ENCODE measurements around the gene VPS11.
"Not testable (repeated sequence)": the region's sequence is repeated elsewhere in the genome, so short reads cannot be mapped to it uniquely, and the experiment has no call there.

Gene VPS11

GRCh38 chr11:119056421-119056999 lies 11.1 kb upstream of the VPS11 start:
- peak; percentile 5 for DNase-seq (ENCODE audit: low read depth)
- H3K4me3 ChIP-seq (ENCODE audit: low read length), result peak overlapping the region; percentile 88
- TF ChIP-seq, protein P1, sequence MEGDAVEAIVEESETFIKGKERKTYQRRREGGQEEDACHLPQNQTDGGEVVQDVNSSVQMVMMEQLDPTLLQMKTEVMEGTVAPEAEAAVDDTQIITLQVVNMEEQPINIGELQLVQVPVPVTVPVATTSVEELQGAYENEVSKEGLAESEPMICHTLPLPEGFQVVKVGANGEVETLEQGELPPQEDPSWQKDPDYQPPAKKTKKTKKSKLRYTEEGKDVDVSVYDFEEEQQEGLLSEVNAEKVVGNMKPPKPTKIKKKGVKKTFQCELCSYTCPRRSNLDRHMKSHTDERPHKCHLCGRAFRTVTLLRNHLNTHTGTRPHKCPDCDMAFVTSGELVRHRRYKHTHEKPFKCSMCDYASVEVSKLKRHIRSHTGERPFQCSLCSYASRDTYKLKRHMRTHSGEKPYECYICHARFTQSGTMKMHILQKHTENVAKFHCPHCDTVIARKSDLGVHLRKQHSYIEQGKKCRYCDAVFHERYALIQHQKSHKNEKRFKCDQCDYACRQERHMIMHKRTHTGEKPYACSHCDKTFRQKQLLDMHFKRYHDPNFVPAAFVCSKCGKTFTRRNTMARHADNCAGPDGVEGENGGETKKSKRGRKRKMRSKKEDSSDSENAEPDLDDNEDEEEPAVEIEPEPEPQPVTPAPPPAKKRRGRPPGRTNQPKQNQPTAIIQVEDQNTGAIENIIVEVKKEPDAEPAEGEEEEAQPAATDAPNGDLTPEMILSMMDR (conservative IDR thresholded peaks at IDR 0.05; ENCODE audit: low read length), result no peak

- TF ChIP-seq, protein P1 (conservative IDR thresholded peaks at IDR 0.05; ENCODE audit: low read length), result peak; percentile 32
- DNase-seq (ENCODE audit: low read depth), result peak; percentile 95
- H3K4me3 ChIP-seq (ENCODE audit: low read length), result peak within 1 kb of the TSS; percentile 88
Observed at GRCh38 chr11:119057000-119057769, 10.4 kb upstream of the VPS11 start, which contains the start of gene HYOU1. TSS of gene HYOU1 (minus strand) at chr11:119057205. CDS start at chr11:119056160, 1,045 bp downstream.

DNA sequence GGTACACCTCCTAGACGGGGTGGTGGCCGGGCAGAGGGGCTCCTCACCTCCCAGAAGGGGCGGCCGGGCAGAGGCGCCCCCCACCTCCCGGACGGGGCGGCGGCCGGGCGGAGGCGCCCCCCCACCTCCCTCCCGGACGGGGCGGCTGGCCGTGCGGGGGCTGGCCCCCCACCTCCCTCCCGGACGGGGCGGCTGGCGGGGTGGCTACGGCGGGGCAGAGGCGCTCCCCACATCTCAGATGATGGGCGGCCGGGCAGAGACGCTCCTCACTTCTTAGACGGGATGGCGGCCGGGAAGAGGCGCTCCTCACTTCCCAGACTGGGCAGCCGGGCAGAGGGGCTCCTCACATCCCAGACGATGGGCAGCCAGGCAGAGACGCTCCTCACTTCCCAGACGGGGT lies 8.5 kb upstream of the VPS11 start:
- DNase-seq (ENCODE audit: low read depth); H3K4me3 ChIP-seq (ENCODE audit: low read length): not testable (repeated sequence)

GRCh38 chr11:119061256-119061655 lies 6.4 kb upstream of the VPS11 start:
- H3K4me3 ChIP-seq (ENCODE audit: low read length), result no peak overlapping the region
- DNase-seq (ENCODE audit: low read depth), result no peak
- TF ChIP-seq, protein P1 (conservative IDR thresholded peaks at IDR 0.05; ENCODE audit: low read length), result no peak

DNA sequence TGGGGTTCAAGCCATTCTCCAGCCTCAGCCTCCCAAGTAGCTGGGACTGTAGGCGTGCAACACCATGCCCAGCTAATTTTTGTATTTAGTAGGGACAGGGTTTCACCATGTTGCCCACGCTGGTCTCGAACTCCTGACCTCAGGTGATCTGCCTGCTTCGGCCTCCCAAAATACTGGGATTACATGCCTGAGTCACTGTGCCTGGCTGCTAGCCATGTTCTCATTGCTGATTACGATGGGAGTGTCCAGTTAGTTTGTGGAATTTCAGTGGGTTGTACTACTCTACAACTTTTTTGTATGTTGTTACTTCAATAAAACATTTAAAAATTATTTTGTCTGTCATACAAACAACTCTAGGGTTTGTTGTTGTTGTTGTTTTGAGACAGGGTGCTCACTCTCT lies 4.8 kb upstream of the VPS11 start:
- DNase-seq (ENCODE audit: low read depth), result peak; percentile 57
- TF ChIP-seq, protein P1 (conservative IDR thresholded peaks at IDR 0.05; ENCODE audit: low read length), result no peak

GRCh38 chr11:119065369-119065768 lies 2.2 kb upstream of the VPS11 start:
- peak; percentile 46 for DNase-seq (ENCODE audit: low read depth)
- TF ChIP-seq, protein P1 (conservative IDR thresholded peaks at IDR 0.05; ENCODE audit: low read length), result peak; percentile 62
- no peak overlapping the region for H3K4me3 ChIP-seq (ENCODE audit: low read length)

More for the DNA sequence above, 4.8 kb upstream of the VPS11 start:
- no peak overlapping the region for H3K4me3 ChIP-seq (ENCODE audit: low read length)

- no peak overlapping the region for H3K4me3 ChIP-seq (ENCODE audit: low read length)
- DNase-seq (ENCODE audit: low read depth), result no peak
- TF ChIP-seq, protein P1 (conservative IDR thresholded peaks at IDR 0.05; ENCODE audit: low read length), result no peak
Observed at GRCh38 chr11:119077839-119078238, 10.2 kb downstream of the VPS11 start.

All from AG10803 (cell line).